ENCODE results near the gene ARHGAP30.
"Not testable (repeated sequence)": the region's sequence is repeated elsewhere in the genome, so short reads cannot be mapped to it uniquely, and the experiment has no call there.

DNA sequence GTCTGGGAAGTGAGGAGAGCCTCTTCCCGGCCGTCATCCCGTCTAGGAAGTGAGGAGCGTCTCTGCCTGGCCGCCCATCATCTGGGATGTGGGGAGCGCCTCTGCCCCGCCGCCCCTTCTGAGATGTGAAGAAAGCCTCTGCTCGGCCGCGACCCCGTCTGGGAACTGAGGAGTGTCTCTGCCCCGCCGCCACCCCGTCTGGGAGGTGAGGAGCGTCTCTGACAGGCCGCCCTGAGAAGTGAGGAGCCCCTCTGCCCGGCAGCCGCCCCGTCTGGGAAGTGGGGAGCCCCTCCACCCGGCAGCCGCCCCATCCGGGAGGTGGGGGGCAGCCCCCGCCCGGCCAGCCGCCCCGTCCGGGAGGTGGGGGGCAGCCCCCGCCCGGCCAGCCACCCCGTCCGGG is 40.2 kb downstream of the ARHGAP30 start:
- TF ChIP-seq EZH2phosphoT487 (IDR thresholded peaks at IDR 0.05; ENCODE audit: borderline replicate concordance), result not testable (repeated sequence)
- TF ChIP-seq, protein P1, sequence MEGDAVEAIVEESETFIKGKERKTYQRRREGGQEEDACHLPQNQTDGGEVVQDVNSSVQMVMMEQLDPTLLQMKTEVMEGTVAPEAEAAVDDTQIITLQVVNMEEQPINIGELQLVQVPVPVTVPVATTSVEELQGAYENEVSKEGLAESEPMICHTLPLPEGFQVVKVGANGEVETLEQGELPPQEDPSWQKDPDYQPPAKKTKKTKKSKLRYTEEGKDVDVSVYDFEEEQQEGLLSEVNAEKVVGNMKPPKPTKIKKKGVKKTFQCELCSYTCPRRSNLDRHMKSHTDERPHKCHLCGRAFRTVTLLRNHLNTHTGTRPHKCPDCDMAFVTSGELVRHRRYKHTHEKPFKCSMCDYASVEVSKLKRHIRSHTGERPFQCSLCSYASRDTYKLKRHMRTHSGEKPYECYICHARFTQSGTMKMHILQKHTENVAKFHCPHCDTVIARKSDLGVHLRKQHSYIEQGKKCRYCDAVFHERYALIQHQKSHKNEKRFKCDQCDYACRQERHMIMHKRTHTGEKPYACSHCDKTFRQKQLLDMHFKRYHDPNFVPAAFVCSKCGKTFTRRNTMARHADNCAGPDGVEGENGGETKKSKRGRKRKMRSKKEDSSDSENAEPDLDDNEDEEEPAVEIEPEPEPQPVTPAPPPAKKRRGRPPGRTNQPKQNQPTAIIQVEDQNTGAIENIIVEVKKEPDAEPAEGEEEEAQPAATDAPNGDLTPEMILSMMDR (conservative IDR thresholded peaks at IDR 0.05; ENCODE audit: low read length), result not testable (repeated sequence)

Data from Loucy (cell line).